Stimulated activated CD8-positive, alpha-beta memory T cell treated with anti-CD3 and anti-CD28 coated beads, Interleukin-4, amount 100 ng/mL, for 1 hour (primary cell): ENCODE results near the gene GLMP.
A peak's percentile ranks its signal among the peaks of the same experiment; 100 is the strongest.

ENCODE experiments used
- DNase-seq, 2 donors: peaks; one replicate each; pipeline ENCODE4 v3.0.0-alpha.2; 2020; ENCODE audit warnings: low read depth in 2 of 2, low spot score in 1 of 2

GLMP gene

GRCh38 chr1:156286061-156286460 is 9.4 kb downstream of the GLMP start:
- DNase-seq, result no peak

DNA sequence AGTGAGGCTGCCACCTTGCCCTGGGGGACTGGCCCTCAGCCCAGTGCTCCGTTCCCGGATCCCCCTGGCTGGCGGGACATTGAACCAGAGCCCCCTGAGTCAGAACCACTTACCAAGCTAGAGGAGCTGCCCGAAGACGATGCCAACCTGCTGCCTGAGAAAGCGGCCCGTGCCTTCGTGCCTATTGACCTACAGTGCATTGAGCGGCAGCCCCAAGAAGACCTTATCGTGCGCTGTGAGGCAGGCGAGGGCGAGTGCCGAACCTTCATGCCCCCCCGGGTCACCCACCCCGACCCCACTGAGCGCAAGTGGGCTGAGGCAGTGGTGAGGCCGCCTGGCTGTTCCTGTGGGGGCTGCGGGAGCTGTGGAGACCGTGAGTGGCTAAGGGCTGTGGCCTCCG is 10.0 kb downstream of the GLMP start:
- DNase-seq, result no peak

DNA sequence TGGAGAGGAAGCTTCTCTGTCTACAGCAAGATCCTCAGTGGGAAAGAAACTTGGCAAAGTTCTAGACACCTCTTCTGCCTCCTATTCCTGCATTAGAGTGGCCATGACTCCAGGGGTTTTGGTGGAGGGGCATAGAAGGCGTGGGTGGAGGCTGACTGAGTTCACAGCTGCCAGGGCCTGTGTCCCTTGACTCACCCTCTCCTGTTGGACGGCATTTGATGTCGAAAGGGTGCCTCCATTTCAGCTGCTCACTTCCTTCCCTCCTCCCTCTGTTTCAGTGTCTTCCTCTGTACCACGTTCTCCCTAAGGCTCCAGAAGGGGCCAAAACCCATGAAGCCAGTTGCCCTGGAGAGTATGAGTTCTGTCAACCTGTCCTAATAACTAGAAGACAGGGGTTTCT is 10.7 kb downstream of the GLMP start:
- DNase-seq, result no peak

DNA sequence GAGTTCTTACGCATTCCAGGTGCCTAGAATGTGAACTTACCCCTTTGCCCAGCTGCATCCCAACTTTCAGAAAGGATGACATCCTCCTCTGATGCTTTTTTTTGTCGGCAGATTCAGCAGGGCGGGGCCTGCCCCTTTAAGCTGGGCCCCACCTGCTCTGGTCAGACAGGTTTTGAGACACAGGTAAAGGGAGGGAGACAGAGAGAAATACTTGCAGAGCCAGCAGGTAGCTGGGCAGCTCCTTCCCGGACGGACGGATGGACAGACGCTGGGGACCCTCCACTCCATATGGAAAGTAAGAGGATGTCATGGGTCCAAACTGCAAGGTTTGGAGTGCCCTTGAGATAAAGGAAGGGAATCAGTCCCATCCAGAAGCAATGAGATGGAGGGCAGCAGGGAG is 11.4 kb downstream of the GLMP start, which contains the start of gene TMEM79:
TSS of gene TMEM79 (plus strand) at position 214 of the 400 bp plus-strand sequence. CDS start 902 bp downstream, outside the sequence.
- no peak for DNase-seq

DNA sequence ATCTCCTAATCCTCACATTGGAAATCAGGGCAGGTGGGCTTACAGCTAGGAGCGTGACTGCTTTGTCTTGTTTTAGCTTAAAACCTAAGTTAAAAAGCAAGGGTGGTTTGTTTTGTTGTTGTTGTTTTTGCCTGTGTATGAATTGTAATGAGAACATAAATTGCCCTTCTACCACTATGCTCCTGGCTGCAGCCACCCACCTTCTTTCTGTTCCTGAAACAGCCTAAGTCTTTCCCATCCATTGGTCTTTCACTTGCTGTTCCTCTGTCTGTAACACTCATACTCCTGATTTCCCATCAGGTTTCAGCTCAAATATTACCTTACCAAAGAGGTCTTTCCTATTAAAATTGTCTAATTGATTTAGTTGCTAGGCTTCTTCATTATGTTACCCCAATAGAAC is 12.0 kb downstream of the GLMP start:
- DNase-seq, result no peak

GRCh38 chr1:156282479-156283222 is 12.8 kb downstream of the GLMP start, which contains the start of gene SMG5:
SMG5 (minus strand) TSS chr1:156282825; CDS start chr1:156282680, 145 bp downstream.
- DNase-seq, result peak; percentile 79 to 87

DNA sequence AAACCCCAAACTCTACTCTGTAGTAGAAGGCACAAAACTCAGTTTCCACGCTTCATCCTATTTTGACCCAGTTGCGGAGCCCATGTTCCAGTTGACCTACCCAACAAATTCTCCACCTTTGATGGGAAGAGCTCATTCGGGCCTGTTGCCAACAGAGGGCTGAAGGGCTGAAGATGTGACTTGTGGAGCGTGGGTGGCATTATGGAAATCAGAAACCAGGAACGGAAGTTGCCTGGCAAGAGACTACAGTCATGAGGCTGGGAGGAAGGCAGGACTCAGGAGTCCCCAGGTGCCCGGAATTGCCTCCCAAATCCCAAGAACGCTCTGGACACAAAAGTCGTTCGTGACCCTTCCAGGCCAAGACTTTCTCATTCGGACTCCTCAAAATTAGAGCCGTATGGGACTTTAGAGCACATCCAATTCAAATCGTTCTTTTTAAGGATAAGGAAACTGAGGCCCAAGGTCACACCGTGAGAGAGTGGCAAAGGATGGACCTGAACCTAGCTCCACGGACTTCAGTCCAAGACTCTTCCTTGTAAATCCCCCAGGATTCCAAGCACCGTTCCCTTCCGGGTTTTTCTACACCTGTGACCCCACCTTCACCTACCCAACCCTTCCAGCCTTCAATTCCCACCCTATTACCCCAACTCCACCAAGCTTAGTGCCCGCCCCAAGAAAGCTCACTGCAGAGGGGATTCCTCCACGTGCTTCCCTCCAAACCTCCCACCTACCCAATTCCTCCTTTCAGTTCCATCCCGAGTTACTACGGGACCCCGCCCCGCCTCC is 13.6 kb downstream of the GLMP start:
- DNase-seq, result no peak

GRCh38 chr1:156281281-156281680 is 14.2 kb downstream of the GLMP start:
- no peak for DNase-seq

DNA sequence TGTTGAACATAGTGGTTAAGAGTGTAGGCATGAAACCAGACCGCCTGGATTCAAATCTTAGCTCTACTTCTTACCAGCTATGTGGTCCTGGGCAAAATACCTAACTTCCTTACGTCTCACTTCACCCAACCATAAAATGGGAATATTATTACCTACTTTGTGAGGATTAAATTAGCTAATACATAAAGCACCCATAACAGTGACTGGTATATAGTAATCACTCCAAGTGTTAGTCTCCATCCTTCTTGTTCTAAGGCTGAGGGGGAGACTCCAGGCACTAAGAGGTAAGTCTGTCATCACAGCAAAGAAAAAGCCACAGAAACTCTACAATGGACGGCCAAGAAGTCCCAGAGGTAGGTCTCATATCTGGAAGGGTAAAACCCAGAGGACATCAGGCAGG is 15.6 kb downstream of the GLMP start:
- DNase-seq, result no peak

GRCh38 chr1:156276966-156277381 is 18.5 kb downstream of the GLMP start:
- no peak for DNase-seq

- no peak for DNase-seq
Measured at GRCh38 chr1:156276532-156276931, 18.9 kb downstream of the GLMP start.

- DNase-seq, result no peak
Measured at GRCh38 chr1:156270314-156270713, 25.2 kb downstream of the GLMP start.

- no peak for DNase-seq
Measured at GRCh38 chr1:156268336-156268735, 27.1 kb downstream of the GLMP start.

DNA sequence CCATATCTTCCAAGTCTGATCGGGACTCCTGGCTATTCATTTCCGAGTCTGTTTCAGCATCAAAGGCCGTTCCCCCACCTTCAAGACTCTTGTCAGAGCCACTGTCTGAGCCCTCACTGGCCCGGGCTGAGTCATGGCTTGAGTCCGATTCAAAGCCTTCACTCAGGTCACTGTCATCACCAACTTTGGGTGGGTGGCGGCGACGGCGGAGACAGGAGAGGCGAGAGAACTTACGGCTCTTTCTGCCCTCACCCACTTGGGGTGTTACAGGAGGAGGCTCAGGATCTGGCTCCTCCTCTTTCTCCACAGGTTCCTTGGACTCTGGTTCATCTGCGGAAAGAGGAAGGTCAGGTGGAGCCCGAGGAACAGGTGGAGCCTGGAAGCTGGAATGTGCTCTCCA is 29.4 kb downstream of the GLMP start:
- no peak for DNase-seq

GRCh38 chr1:156263288-156263655 is 32.2 kb downstream of the GLMP start:
- no peak for DNase-seq

- DNase-seq, result no peak
Measured at GRCh38 chr1:156262461-156263287, 32.8 kb downstream of the GLMP start.

DNA sequence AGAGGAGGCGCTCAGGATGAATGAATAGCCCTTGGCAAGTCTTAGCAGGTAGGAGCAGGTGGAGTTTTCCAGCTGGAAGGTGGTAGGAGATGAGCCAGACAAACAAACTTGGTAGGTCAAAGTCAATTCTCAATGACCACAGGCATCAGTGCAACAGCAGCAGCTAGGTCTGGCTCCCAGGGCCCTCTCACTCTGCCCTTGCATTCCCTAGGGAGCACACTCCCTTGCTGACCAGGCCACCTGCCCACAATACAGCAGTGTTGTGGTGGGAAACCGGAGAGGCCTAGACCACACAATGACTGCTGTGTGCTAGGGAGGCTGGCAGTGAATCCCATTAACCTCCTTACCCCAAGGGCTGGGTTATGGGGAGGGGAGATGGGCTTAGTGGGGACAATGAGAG is 34.6 kb downstream of the GLMP start:
- no peak for DNase-seq

DNA sequence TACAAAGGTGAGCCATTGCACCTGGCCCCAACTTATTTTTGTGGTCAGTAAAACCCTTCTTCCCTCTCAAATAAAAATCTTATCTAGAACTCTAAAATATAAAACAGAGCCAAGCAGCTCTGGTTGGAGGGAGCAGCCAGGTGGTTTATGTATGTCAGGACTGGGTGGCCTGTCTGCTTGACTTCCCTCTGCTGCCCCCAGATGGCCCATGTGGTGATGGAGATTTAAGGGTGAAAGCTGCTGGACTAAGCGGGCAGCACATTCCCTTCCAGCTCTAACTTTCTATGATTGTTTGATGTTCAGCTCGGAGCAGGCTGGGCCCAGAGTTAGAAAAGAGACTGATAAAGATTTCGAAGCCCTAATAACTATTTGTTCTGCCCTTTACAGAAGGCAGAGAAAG is 35.7 kb downstream of the GLMP start:
- DNase-seq, result no peak

DNA sequence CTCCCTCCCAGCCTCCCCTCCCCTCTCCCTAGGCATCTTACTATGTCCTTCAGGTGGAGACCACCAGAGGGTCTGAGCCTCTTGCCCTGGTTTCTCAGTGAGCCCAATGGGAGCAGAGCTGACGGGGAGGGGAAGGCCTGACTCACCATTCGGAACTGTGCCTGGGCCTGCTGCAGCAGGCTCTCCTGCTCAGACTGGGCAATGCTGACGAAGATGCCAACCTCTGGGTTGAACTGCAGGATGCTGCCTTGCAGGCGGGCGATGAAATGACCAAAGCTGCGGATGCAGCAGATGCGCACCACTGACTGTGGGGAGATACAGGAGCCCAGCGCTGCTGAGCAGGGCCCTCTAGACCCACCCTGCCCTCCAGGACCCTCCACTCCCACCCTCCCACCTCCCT is 36.6 kb downstream of the GLMP start:
- no peak for DNase-seq

GRCh38 chr1:156257711-156258110 is 37.8 kb downstream of the GLMP start:
- DNase-seq, result no peak

DNA sequence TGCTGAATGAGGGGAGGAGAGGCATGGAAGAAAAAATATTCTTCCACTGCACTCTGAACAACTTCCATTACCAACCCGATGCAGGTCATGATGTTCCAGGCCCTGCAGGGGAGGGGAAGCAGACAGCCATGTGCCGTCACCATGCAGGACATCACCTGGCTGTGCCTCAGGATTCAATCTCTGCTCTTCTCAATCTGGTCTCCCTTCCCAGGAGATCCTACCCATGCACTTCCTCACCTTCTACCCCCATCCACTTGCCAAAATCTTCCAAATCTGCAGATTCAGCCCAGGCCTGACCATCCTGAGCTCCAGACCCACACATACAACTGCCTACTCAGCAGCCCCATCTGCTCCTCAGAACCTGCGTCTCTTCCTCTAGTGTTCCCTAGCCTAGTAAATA is 41.8 kb downstream of the GLMP start:
- DNase-seq, result no peak

GRCh38 chr1:156251527-156251926 is 44.0 kb downstream of the GLMP start:
- no peak for DNase-seq
